Transverse colon (tissue), 3 donors: Measurements from ENCODE around the gene BMPR2.

Experiments
- CTCF ChIP-seq, 5 experiments: fragments of 200-600 bp in 3 of 5; fragments of 450-650 bp in 2 of 5; sonication (generic) in 3 of 5; IDR thresholded peaks; 1 replicate in 2 of 5; 2 replicates in 3 of 5; pipeline ENCODE4 v1.5.1; 2016 to 2017; ENCODE audit warnings: antibody characterized with exemption in 5 of 5, inconsistent platforms in 3 of 5, mild to moderate bottlenecking in 2 of 5, moderate library complexity in 1 of 5
- POLR2A ChIP-seq: fragments of 450-650 bp; IDR thresholded peaks from one replicate; pipeline ENCODE4 v1.6.1; 2016; ENCODE audit warnings: antibody characterized with exemption, mild to moderate bottlenecking, moderate library complexity

- no peak for TF ChIP-seq CTCF (IDR thresholded peaks at IDR 0.05)
- no peak for TF ChIP-seq POLR2A
Observed at GRCh38 chr2:202344178-202344577, 31.9 kb upstream of the BMPR2 start.
